Measurements from ENCODE around the gene PTGFR. TPM values are rescaled to one million over a fixed set of nuclear protein-coding genes. Genes with fewer than 3 reads are reported as not detected.

PTGFR gene, protein sequence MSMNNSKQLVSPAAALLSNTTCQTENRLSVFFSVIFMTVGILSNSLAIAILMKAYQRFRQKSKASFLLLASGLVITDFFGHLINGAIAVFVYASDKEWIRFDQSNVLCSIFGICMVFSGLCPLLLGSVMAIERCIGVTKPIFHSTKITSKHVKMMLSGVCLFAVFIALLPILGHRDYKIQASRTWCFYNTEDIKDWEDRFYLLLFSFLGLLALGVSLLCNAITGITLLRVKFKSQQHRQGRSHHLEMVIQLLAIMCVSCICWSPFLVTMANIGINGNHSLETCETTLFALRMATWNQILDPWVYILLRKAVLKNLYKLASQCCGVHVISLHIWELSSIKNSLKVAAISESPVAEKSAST
- total RNA-seq (2014; rRNA removed; shearing (Covaris generic)) (not detected in 2 replicates), total RNA-seq (2022) (not detected in 2 replicates), Bru-seq, nascent RNA (not detected), BruChase-seq, experiment 1, labeled RNA remaining after a 6-hour chase (not detected), BruChase-seq, experiment 2, labeled RNA remaining after a 2-hour chase (percentile 0 among the genes with signal in this experiment)
- long read RNA-seq, result 0 reads

- no peak within 1 kb of the TSS for H2AFZ ChIP-seq (ENCODE audit: low read length)
- no peak within 1 kb of the TSS for H3K27ac ChIP-seq (ENCODE audit: low read depth, low read length, poor library complexity, severe bottlenecking)
- DNase-seq (ENCODE audit: low spot score), result no peak
- intact Hi-C loops (cut with micrococcal nuclease; ENCODE audit: unreplicated experiment), result no loop called here
- ChIA-PET POLR2A (no interaction called here), CTCF (ENCODE audit: unreplicated experiment) (no interaction called here)
- H3K4me1 ChIP-seq (ENCODE audit: insufficient read depth, low read length, poor library complexity, severe bottlenecking), result no peaks in the 10 kb centered on the region
- no peaks in the 10 kb centered on the region for H3K9me3 ChIP-seq (ENCODE audit: low read length)
- H3K4me2 ChIP-seq (ENCODE audit: low read length), result no peak within 1 kb of the TSS
- no TSS peak for BruUV-seq (replicated peaks)
- H3K36me3 ChIP-seq (ENCODE audit: insufficient read depth, low read length), result no peaks in the 10 kb centered on the region
- H4K20me1 ChIP-seq (ENCODE audit: insufficient read depth, low read length), result no peaks in the 10 kb centered on the region
- no peak within 1 kb of the TSS for H3K4me3 ChIP-seq (ENCODE audit: low read depth, low read length, poor library complexity, severe bottlenecking)
- no peaks in the 10 kb centered on the region for H3K79me2 ChIP-seq (ENCODE audit: insufficient read depth, low read depth, low read length)
- H3K9me2 ChIP-seq (ENCODE audit: insufficient read depth, low read length), result no peaks in the 10 kb centered on the region
- TF ChIP-seq EZH2phosphoT487 (IDR thresholded peaks at IDR 0.05; ENCODE audit: borderline replicate concordance, low read depth, low read length), result no peak
- no peak for TF ChIP-seq CTCF (conservative IDR thresholded peaks at IDR 0.05; ENCODE audit: low read length)
These were observed at the start of gene PTGFR for GRCh38 chr1:78490861-78491450. PTGFR (plus strand) TSS chr1:78490974; CDS start chr1:78492744, 1,770 bp downstream.

DNA sequence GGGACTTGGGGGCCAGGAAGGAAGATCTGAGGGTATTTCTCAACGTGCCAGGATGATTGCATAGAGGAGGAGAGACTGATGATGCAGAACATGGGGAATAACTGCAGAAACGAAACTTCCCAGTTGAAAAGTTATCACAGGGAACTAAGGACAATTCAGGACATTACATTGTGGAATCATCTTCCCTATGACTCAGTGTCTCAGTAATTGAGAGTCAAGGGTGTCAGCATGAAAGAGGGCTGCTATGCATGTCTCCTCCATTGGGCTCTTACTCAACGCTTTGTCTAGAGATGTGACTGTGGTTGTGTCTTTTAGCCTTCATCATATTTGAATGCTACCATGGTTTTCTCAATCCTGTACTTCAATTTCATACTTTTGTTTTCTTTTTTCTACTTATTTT is 48.9 kb upstream of the PTGFR start:
- DNase-seq (ENCODE audit: low spot score), result no peak
- H3K36me3 ChIP-seq (ENCODE audit: insufficient read depth, low read length), result no peaks in the 10 kb centered on the region
- no peaks in the 10 kb centered on the region for H3K9me3 ChIP-seq (ENCODE audit: low read length)
- no peaks in the 10 kb centered on the region for H4K20me1 ChIP-seq (ENCODE audit: insufficient read depth, low read length)
- no peak overlapping the region for H3K27ac ChIP-seq (ENCODE audit: low read depth, low read length, poor library complexity, severe bottlenecking)
- POLR2A ChIA-PET, result no interaction called here
- intact Hi-C loops (cut with micrococcal nuclease; ENCODE audit: unreplicated experiment), result no loop called here
- no peaks in the 10 kb centered on the region for H3K4me1 ChIP-seq (ENCODE audit: insufficient read depth, low read length, poor library complexity, severe bottlenecking)
- CTCF ChIA-PET (ENCODE audit: unreplicated experiment), result no interaction called here
- H3K4me3 ChIP-seq (ENCODE audit: low read depth, low read length, poor library complexity, severe bottlenecking), result no peak overlapping the region
- H3K79me2 ChIP-seq (ENCODE audit: insufficient read depth, low read depth, low read length), result no peaks in the 10 kb centered on the region
- no TSS peak for BruUV-seq (replicated peaks)
- TF ChIP-seq EZH2phosphoT487 (IDR thresholded peaks at IDR 0.05; ENCODE audit: borderline replicate concordance, low read depth, low read length), result no peak
- TF ChIP-seq CTCF (conservative IDR thresholded peaks at IDR 0.05; ENCODE audit: low read length), result no peak
- no peak overlapping the region for H2AFZ ChIP-seq (ENCODE audit: low read length)
- no peak overlapping the region for H3K4me2 ChIP-seq (ENCODE audit: low read length)
- H3K9me2 ChIP-seq (ENCODE audit: insufficient read depth, low read length), result no peaks in the 10 kb centered on the region

DNA sequence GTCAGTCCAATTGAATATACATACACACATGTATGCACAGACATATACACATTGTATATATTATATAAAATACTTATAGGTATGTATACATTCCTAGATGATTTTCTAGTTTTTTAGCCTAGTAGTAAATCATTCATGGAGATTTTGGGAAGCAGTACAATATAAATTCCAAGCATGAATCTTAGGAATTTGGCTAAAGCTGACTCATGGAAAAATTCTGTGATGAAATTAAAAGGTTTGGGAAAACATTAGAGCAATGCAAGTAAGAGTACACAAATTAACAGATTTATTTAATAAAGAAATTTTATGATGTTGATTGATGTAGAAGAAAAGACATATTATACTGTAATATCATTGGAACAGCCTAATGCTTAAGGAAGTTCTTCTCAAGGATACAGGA is 43.7 kb upstream of the PTGFR start:
- no TSS peak for BruUV-seq (replicated peaks)
- no peaks in the 10 kb centered on the region for H3K36me3 ChIP-seq (ENCODE audit: insufficient read depth, low read length)
- H3K27ac ChIP-seq (ENCODE audit: low read depth, low read length, poor library complexity, severe bottlenecking), result no peak overlapping the region
- H2AFZ ChIP-seq (ENCODE audit: low read length), result no peak overlapping the region
- H3K4me1 ChIP-seq (ENCODE audit: insufficient read depth, low read length, poor library complexity, severe bottlenecking), result no peaks in the 10 kb centered on the region
- no peak overlapping the region for H3K4me2 ChIP-seq (ENCODE audit: low read length)
- no peaks in the 10 kb centered on the region for H3K79me2 ChIP-seq (ENCODE audit: insufficient read depth, low read depth, low read length)
- intact Hi-C loops (cut with micrococcal nuclease; ENCODE audit: unreplicated experiment), result no loop called here
- CTCF ChIA-PET (ENCODE audit: unreplicated experiment), result no interaction called here
- no peaks in the 10 kb centered on the region for H3K9me2 ChIP-seq (ENCODE audit: insufficient read depth, low read length)
- no peaks in the 10 kb centered on the region for H4K20me1 ChIP-seq (ENCODE audit: insufficient read depth, low read length)
- POLR2A ChIA-PET, result no interaction called here
- no peaks in the 10 kb centered on the region for H3K9me3 ChIP-seq (ENCODE audit: low read length)
- TF ChIP-seq EZH2phosphoT487 (IDR thresholded peaks at IDR 0.05; ENCODE audit: borderline replicate concordance, low read depth, low read length) (no peak), CTCF (conservative IDR thresholded peaks at IDR 0.05; ENCODE audit: low read length) (no peak)
- H3K4me3 ChIP-seq (ENCODE audit: low read depth, low read length, poor library complexity, severe bottlenecking), result no peak overlapping the region
- DNase-seq (ENCODE audit: low spot score), result no peak

All from OCI-LY7 (cell line).